GM19035 (cell line): ENCODE data around the gene TANGO2.

ENCODE experiments used
- ATAC-seq: cut with Tn5 transposase; IDR thresholded peaks from one replicate; pipeline ENCODE4 v1.9.1; 2021; ENCODE audit not compliant: unreplicated experiment

TANGO2 gene

GRCh38 chr22:20020533-20021195 is at the start of gene TANGO2:
Gene TANGO2 (plus strand): TSS chr22:20021110. CDS start chr22:20036799, 15,689 bp downstream.
- peak; percentile 63 for ATAC-seq

- no peak for ATAC-seq
Measured at GRCh38 chr22:19971276-19972124, 49.4 kb upstream of the TANGO2 start.

GRCh38 chr22:19972251-19972650 is 48.7 kb upstream of the TANGO2 start:
- no peak for ATAC-seq

GRCh38 chr22:19972652-19973550 is 48.0 kb upstream of the TANGO2 start:
- ATAC-seq = no peak

- ATAC-seq = no peak
Measured at GRCh38 chr22:19973551-19974267, 47.2 kb upstream of the TANGO2 start.

- no peak for ATAC-seq
Measured at GRCh38 chr22:19974268-19974861, 46.5 kb upstream of the TANGO2 start.

GRCh38 chr22:19974935-19975706 is 45.8 kb upstream of the TANGO2 start:
- ATAC-seq = no peak

- ATAC-seq = no peak
Measured at GRCh38 chr22:19975707-19976035, 45.2 kb upstream of the TANGO2 start.

- ATAC-seq = no peak
Measured at GRCh38 chr22:19976671-19977070, 44.2 kb upstream of the TANGO2 start.

- ATAC-seq = no peak
Measured at GRCh38 chr22:19977296-19978243, 43.3 kb upstream of the TANGO2 start.

GRCh38 chr22:19978748-19979147 is 42.2 kb upstream of the TANGO2 start:
- ATAC-seq = no peak

- ATAC-seq = no peak
Measured at GRCh38 chr22:19979712-19980493, 41.0 kb upstream of the TANGO2 start.

- no peak for ATAC-seq
Measured at GRCh38 chr22:19980766-19981165, 40.1 kb upstream of the TANGO2 start.

GRCh38 chr22:19981171-19981960 is 39.5 kb upstream of the TANGO2 start:
- ATAC-seq = no peak

GRCh38 chr22:19981961-19982920 is 38.7 kb upstream of the TANGO2 start:
- ATAC-seq = no peak
